ENCODE data around the gene PCSK6.

GRCh38 chr15:101275018-101275417 is 214.5 kb downstream of the PCSK6 start:
- TF ChIP-seq CTCF (IDR thresholded peaks at IDR 0.05) (no peak), POLR2AphosphoS5 (IDR thresholded peaks at IDR 0.05) (no peak), POLR2A (IDR thresholded peaks at IDR 0.05) (no peak), EP300 (IDR thresholded peaks at IDR 0.05) (no peak)

Measured in sigmoid colon (tissue), 4 donors.